ENCODE results near the gene ARAP1.

The ARAP1 gene

GRCh38 chr11:72782081-72782920, 30.1 kb upstream of the ARAP1 start:
- H3F3A ChIP-seq (ENCODE audit: insufficient read depth, low read length), result no peaks in the 10 kb centered on the region
- H3K4me1 ChIP-seq (ENCODE audit: low read length), result peaks cover 7% of the 10 kb centered on the region
- H3K9ac ChIP-seq (ENCODE audit: low read length), result no peak overlapping the region
- H4K20me1 ChIP-seq (ENCODE audit: insufficient read depth, low read length), result no peaks in the 10 kb centered on the region
- H3K4me3 ChIP-seq (ENCODE audit: low read length), result peak overlapping the region; percentile 37; the same call in 1 of the 2 replicates
- H3K27ac ChIP-seq (ENCODE audit: low read length), result no peak overlapping the region
- H3K9me2 ChIP-seq (replicated peaks; ENCODE audit: insufficient read depth, low read length), result no peaks in the 10 kb centered on the region
- H3K79me2 ChIP-seq (ENCODE audit: low read length), result no peaks in the 10 kb centered on the region
- no peaks in the 10 kb centered on the region for H3K36me3 ChIP-seq (replicated peaks; ENCODE audit: insufficient read depth, low read length)
- H3K9me3 ChIP-seq (replicated peaks; ENCODE audit: insufficient read depth, low read length), result no peaks in the 10 kb centered on the region
- TF ChIP-seq CTCF (IDR thresholded peaks at IDR 0.05; ENCODE audit: low read length) (no peak), EZH2 (optimal IDR thresholded peaks at IDR 0.05; ENCODE audit: low read depth, low read length) (no peak), EZH2phosphoT487 (IDR thresholded peaks at IDR 0.05; ENCODE audit: low read length) (no peak)
- H3K27me3 ChIP-seq (replicated peaks; ENCODE audit: insufficient read depth, low read length), result no peaks in the 10 kb centered on the region
- DNase-seq, result no peak
- peak overlapping the region; percentile 49 for H2AFZ ChIP-seq (ENCODE audit: low read length)
- H3K4me2 ChIP-seq (ENCODE audit: low read depth, low read length), result peak overlapping the region; percentile 56

GRCh38 chr11:72781313-72782080, 29.3 kb upstream of the ARAP1 start:
- Histone ChIP-seq H3F3A (ENCODE audit: insufficient read depth, low read length) (no peaks in the 10 kb centered on the region), H3K9ac (ENCODE audit: low read length) (peak overlapping the region; percentile 23; the same call in 1 of the 2 replicates), H3K9me3 (replicated peaks; ENCODE audit: insufficient read depth, low read length) (no peaks in the 10 kb centered on the region), H3K9me2 (replicated peaks; ENCODE audit: insufficient read depth, low read length) (no peaks in the 10 kb centered on the region), H4K20me1 (ENCODE audit: insufficient read depth, low read length) (no peaks in the 10 kb centered on the region), H3K4me1 (ENCODE audit: low read length) (peaks cover 15% of the 10 kb centered on the region), H3K4me2 (ENCODE audit: low read depth, low read length) (peak overlapping the region; percentile 65), H3K36me3 (replicated peaks; ENCODE audit: insufficient read depth, low read length) (no peaks in the 10 kb centered on the region), H3K79me2 (ENCODE audit: low read length) (no peaks in the 10 kb centered on the region), H3K4me3 (ENCODE audit: low read length) (peak overlapping the region; percentile 57), H3K27ac (ENCODE audit: low read length) (no peak overlapping the region), H3K27me3 (replicated peaks; ENCODE audit: insufficient read depth, low read length) (no peaks in the 10 kb centered on the region), H2AFZ (ENCODE audit: low read length) (peak overlapping the region; percentile 49)
- peak; percentile 37 for DNase-seq
- TF ChIP-seq EZH2phosphoT487 (IDR thresholded peaks at IDR 0.05; ENCODE audit: low read length) (no peak), CTCF (IDR thresholded peaks at IDR 0.05; ENCODE audit: low read length) (no peak), EZH2 (optimal IDR thresholded peaks at IDR 0.05; ENCODE audit: low read depth, low read length) (no peak)

- no peak for DNase-seq
- no peaks in the 10 kb centered on the region for H3K9me2 ChIP-seq (replicated peaks; ENCODE audit: insufficient read depth, low read length)
- H3K4me3 ChIP-seq (ENCODE audit: low read length), result peak overlapping the region; percentile 57
- H3K79me2 ChIP-seq (ENCODE audit: low read length), result no peaks in the 10 kb centered on the region
- no peaks in the 10 kb centered on the region for H4K20me1 ChIP-seq (ENCODE audit: insufficient read depth, low read length)
- no peaks in the 10 kb centered on the region for H3K9me3 ChIP-seq (replicated peaks; ENCODE audit: insufficient read depth, low read length)
- no peaks in the 10 kb centered on the region for H3F3A ChIP-seq (ENCODE audit: insufficient read depth, low read length)
- H3K27ac ChIP-seq (ENCODE audit: low read length), result no peak overlapping the region
- H3K27me3 ChIP-seq (replicated peaks; ENCODE audit: insufficient read depth, low read length), result no peaks in the 10 kb centered on the region
- peaks cover 15% of the 10 kb centered on the region for H3K4me1 ChIP-seq (ENCODE audit: low read length)
- peak overlapping the region; percentile 65; the same call in 1 of the 2 replicates for H3K4me2 ChIP-seq (ENCODE audit: low read depth, low read length)
- H3K36me3 ChIP-seq (replicated peaks; ENCODE audit: insufficient read depth, low read length), result no peaks in the 10 kb centered on the region
- peak overlapping the region; percentile 11; the same call in 1 of the 2 replicates for H2AFZ ChIP-seq (ENCODE audit: low read length)
- TF ChIP-seq CTCF (IDR thresholded peaks at IDR 0.05; ENCODE audit: low read length) (no peak), EZH2phosphoT487 (IDR thresholded peaks at IDR 0.05; ENCODE audit: low read length) (no peak), EZH2 (optimal IDR thresholded peaks at IDR 0.05; ENCODE audit: low read depth, low read length) (no peak)
- H3K9ac ChIP-seq (ENCODE audit: low read length), result peak overlapping the region; percentile 23; the same call in 1 of the 2 replicates
Measured at GRCh38 chr11:72781063-72781312, 28.8 kb upstream of the ARAP1 start.
